Activated naive CD8-positive, alpha-beta T cell treated with anti-CD3 and anti-CD28 coated beads for 36 hours (primary cell): ENCODE results near the gene KCNN4. TPM values are rescaled to one million over a fixed set of nuclear protein-coding genes. Genes with fewer than 3 reads are reported as not detected.
"Not testable (repeated sequence)": the region's sequence is repeated elsewhere in the genome, so short reads cannot be mapped to it uniquely, and the experiment has no call there.

Source experiments
- DNase-seq: peaks from one replicate; pipeline ENCODE4 v3.0.0; 2021
- H3K27ac Mint-ChIP-seq: one replicate; pipeline ENCODE4 v1.8.0; 2022; ENCODE audit warnings: mild to moderate bottlenecking, moderate library complexity, mixed read lengths
- H3K27me3 Mint-ChIP-seq: one replicate; pipeline ENCODE4 v1.8.0; 2022; ENCODE audit warnings: mild to moderate bottlenecking, mixed read lengths
- H3K36me3 Mint-ChIP-seq: one replicate; pipeline ENCODE4 v1.8.0; 2021; ENCODE audit warnings: mild to moderate bottlenecking, mixed read lengths
- H3K4me1 Mint-ChIP-seq: one replicate; pipeline ENCODE4 v1.8.0; 2021; ENCODE audit warnings: mixed read lengths
- H3K4me3 Mint-ChIP-seq: one replicate; pipeline ENCODE4 v1.8.0; 2022; ENCODE audit warnings: mild to moderate bottlenecking, moderate library complexity, mixed read lengths
- H3K9me3 Mint-ChIP-seq: one replicate; pipeline ENCODE4 v1.8.0; 2022; ENCODE audit warnings: mixed read lengths
- total RNA-seq, 2 experiments: library from RNA; stranded (reverse); gene quantifications; one replicate each; pipeline ENCODE4 v1.2.3, GENCODE V29; 2021

Gene KCNN4
- 10 to 100 TPM; 38.9 to 41.5 TPM for total RNA-seq

- Mint-ChIP-seq H3K27me3 (no peaks in the 10 kb centered on the region), H3K36me3 (peaks cover 18% of the 10 kb centered on the region), H3K4me3 (peak within 1 kb of the TSS; percentile 88), H3K4me1 (peaks cover 61% of the 10 kb centered on the region), H3K9me3 (no peaks in the 10 kb centered on the region), H3K27ac (peak within 1 kb of the TSS; percentile 85)
- DNase-seq, result peak; percentile 75
Observed at GRCh38 chr19:43780706-43781525, at the start of gene KCNN4. KCNN4 (minus strand) TSS chr19:43780973; CDS start chr19:43780861, 112 bp downstream.

GRCh38 chr19:43826787-43827754 lies 46.3 kb upstream of the KCNN4 start, which contains the start of gene ZNF283:
ZNF283 (plus strand) TSS chr19:43827321; CDS start chr19:43833505, 6,184 bp downstream.
- Mint-ChIP-seq H3K4me1 (peaks cover 15% of the 10 kb centered on the region), H3K27me3 (peaks cover 18% of the 10 kb centered on the region), H3K4me3 (peak within 1 kb of the TSS; percentile 90), H3K9me3 (peaks cover 24% of the 10 kb centered on the region), H3K27ac (peak within 1 kb of the TSS; percentile 82), H3K36me3 (peaks cover 45% of the 10 kb centered on the region)
- DNase-seq, result peak; percentile 84

- H3K36me3 Mint-ChIP-seq, result peaks cover 23% of the 10 kb centered on the region
- not testable (repeated sequence) for H3K27ac Mint-ChIP-seq
Observed at GRCh38 chr19:43824572-43824971, 43.8 kb upstream of the KCNN4 start.

GRCh38 chr19:43823856-43824255 lies 43.1 kb upstream of the KCNN4 start:
- Mint-ChIP-seq H3K27me3 (peaks cover 38% of the 10 kb centered on the region), H3K4me1 (peaks cover 24% of the 10 kb centered on the region), H3K36me3 (peaks cover 16% of the 10 kb centered on the region), H3K9me3 (peaks cover 16% of the 10 kb centered on the region)
- DNase-seq, H3K27ac Mint-ChIP-seq, H3K4me3 Mint-ChIP-seq: not testable (repeated sequence)

More at GRCh38 chr19:43824572-43824971, 43.8 kb upstream of the KCNN4 start:
- Mint-ChIP-seq H3K27me3 (peaks cover 33% of the 10 kb centered on the region), H3K9me3 (peaks cover 16% of the 10 kb centered on the region), H3K4me1 (peaks cover 24% of the 10 kb centered on the region)
- H3K4me3 Mint-ChIP-seq, DNase-seq: not testable (repeated sequence)

- H3K4me1 Mint-ChIP-seq, result peaks cover 9% of the 10 kb centered on the region
- peaks cover 44% of the 10 kb centered on the region for H3K27me3 Mint-ChIP-seq
- no peak for DNase-seq
- peaks cover 8% of the 10 kb centered on the region for H3K9me3 Mint-ChIP-seq
- no peak overlapping the region for H3K27ac Mint-ChIP-seq
- H3K4me3 Mint-ChIP-seq, result peak overlapping the region; percentile 76
- H3K36me3 Mint-ChIP-seq, result no peaks in the 10 kb centered on the region
Observed at GRCh38 chr19:43820884-43821215, 40.1 kb upstream of the KCNN4 start.

- Mint-ChIP-seq H3K4me3 (peak overlapping the region; percentile 76), H3K36me3 (no peaks in the 10 kb centered on the region), H3K27ac (peak overlapping the region; percentile 56), H3K4me1 (peaks cover 9% of the 10 kb centered on the region), H3K9me3 (peaks cover 7% of the 10 kb centered on the region), H3K27me3 (peaks cover 44% of the 10 kb centered on the region)
- DNase-seq, result peak; percentile 31
Observed at GRCh38 chr19:43820098-43820883, 39.5 kb upstream of the KCNN4 start.

- Mint-ChIP-seq H3K9me3 (peaks cover 4% of the 10 kb centered on the region), H3K27ac (no peak overlapping the region), H3K36me3 (no peaks in the 10 kb centered on the region), H3K4me3 (no peak overlapping the region), H3K27me3 (peaks cover 36% of the 10 kb centered on the region), H3K4me1 (peaks cover 9% of the 10 kb centered on the region)
- DNase-seq, result no peak
Observed at GRCh38 chr19:43818500-43818899, 37.7 kb upstream of the KCNN4 start.

GRCh38 chr19:43817454-43817853 lies 36.7 kb upstream of the KCNN4 start:
- H3K27ac Mint-ChIP-seq, H3K9me3 Mint-ChIP-seq, H3K36me3 Mint-ChIP-seq, H3K4me3 Mint-ChIP-seq, H3K4me1 Mint-ChIP-seq, DNase-seq: not testable (repeated sequence)
- H3K27me3 Mint-ChIP-seq, result peaks cover 33% of the 10 kb centered on the region

- Mint-ChIP-seq H3K27ac (no peak overlapping the region), H3K9me3 (peaks cover 4% of the 10 kb centered on the region), H3K27me3 (peaks cover 22% of the 10 kb centered on the region), H3K36me3 (no peaks in the 10 kb centered on the region), H3K4me3 (no peak overlapping the region), H3K4me1 (no peaks in the 10 kb centered on the region)
- DNase-seq, result no peak
Observed at GRCh38 chr19:43814663-43815352, 34.0 kb upstream of the KCNN4 start.

GRCh38 chr19:43812688-43813087 lies 31.9 kb upstream of the KCNN4 start:
- Mint-ChIP-seq H3K9me3 (peaks cover 4% of the 10 kb centered on the region), H3K4me1 (no peaks in the 10 kb centered on the region), H3K27me3 (peaks cover 12% of the 10 kb centered on the region), H3K36me3 (no peaks in the 10 kb centered on the region), H3K4me3 (no peak overlapping the region), H3K27ac (no peak overlapping the region)
- no peak for DNase-seq

GRCh38 chr19:43812259-43812658 lies 31.5 kb upstream of the KCNN4 start:
- H3K36me3 Mint-ChIP-seq, result no peaks in the 10 kb centered on the region
- peaks cover 12% of the 10 kb centered on the region for H3K27me3 Mint-ChIP-seq
- no peaks in the 10 kb centered on the region for H3K4me1 Mint-ChIP-seq
- H3K27ac Mint-ChIP-seq, result no peak overlapping the region
- no peak overlapping the region for H3K4me3 Mint-ChIP-seq
- DNase-seq, result no peak
- peaks cover 4% of the 10 kb centered on the region for H3K9me3 Mint-ChIP-seq

- peaks cover 12% of the 10 kb centered on the region for H3K27me3 Mint-ChIP-seq
- no peaks in the 10 kb centered on the region for H3K4me1 Mint-ChIP-seq
- H3K27ac Mint-ChIP-seq, result no peak overlapping the region
- H3K9me3 Mint-ChIP-seq, result peaks cover 1% of the 10 kb centered on the region
- DNase-seq, result no peak
- no peak overlapping the region for H3K4me3 Mint-ChIP-seq
- no peaks in the 10 kb centered on the region for H3K36me3 Mint-ChIP-seq
Observed at GRCh38 chr19:43811837-43812236, 31.1 kb upstream of the KCNN4 start.

- DNase-seq, result no peak
- Mint-ChIP-seq H3K4me1 (no peaks in the 10 kb centered on the region), H3K27me3 (peaks cover 16% of the 10 kb centered on the region), H3K27ac (no peak overlapping the region), H3K36me3 (no peaks in the 10 kb centered on the region), H3K9me3 (no peaks in the 10 kb centered on the region), H3K4me3 (no peak overlapping the region)
Observed at GRCh38 chr19:43809762-43810696, 29.3 kb upstream of the KCNN4 start.
